H9 (cell line): ENCODE data around the gene NHSL2. TPM values are rescaled to one million over a fixed set of nuclear protein-coding genes. Genes with fewer than 3 reads are reported as not detected.

ENCODE experiments used
- DNase-seq: peaks from one replicate; pipeline ENCODE4 v3.0.0-alpha.2; 2017
- H2AFZ ChIP-seq: one replicate; pipeline ENCODE4 v1.6.1; 2013; ENCODE audit warnings: mild to moderate bottlenecking, low read length, control low read depth, moderate library complexity
- H2AK5ac ChIP-seq: 2 replicates; pipeline ENCODE4 v1.6.1; 2013; ENCODE audit warnings: low read length, control low read depth, mixed read lengths; ENCODE audit not compliant: insufficient read length
- H2BK120ac ChIP-seq: one replicate; pipeline ENCODE4 v1.6.1; 2013; ENCODE audit warnings: low read depth, mild to moderate bottlenecking, low read length, control low read depth, inconsistent platforms; ENCODE audit not compliant: poor library complexity, severe bottlenecking
- H2BK12ac ChIP-seq: 2 replicates; pipeline ENCODE4 v1.6.1; 2013; ENCODE audit warnings: low read length, control low read depth, mixed read lengths, low read depth; ENCODE audit not compliant: insufficient read length
- H2BK15ac ChIP-seq: 2 replicates; pipeline ENCODE4 v1.6.1; 2013; ENCODE audit warnings: low read depth, low read length, control low read depth
- H2BK20ac ChIP-seq: one replicate; pipeline ENCODE4 v1.6.1; 2013; ENCODE audit warnings: low read depth, mild to moderate bottlenecking, low read length, control low read depth, inconsistent platforms; ENCODE audit not compliant: poor library complexity, severe bottlenecking
- H2BK5ac ChIP-seq: 2 replicates; pipeline ENCODE4 v1.6.1; 2013; ENCODE audit warnings: low read length, control low read depth, mixed read lengths; ENCODE audit not compliant: insufficient read length
- H3K14ac ChIP-seq: 2 replicates; pipeline ENCODE4 v1.6.1; 2013; ENCODE audit warnings: low read length, control low read depth; ENCODE audit not compliant: insufficient read depth
- H3K18ac ChIP-seq: 2 replicates; pipeline ENCODE4 v1.6.1; 2013; ENCODE audit warnings: low read depth, mild to moderate bottlenecking, mixed read lengths, low read length, control low read depth; ENCODE audit not compliant: insufficient read length
- H3K23ac ChIP-seq: 2 replicates; pipeline ENCODE4 v1.6.1; 2013; ENCODE audit warnings: low read length, control low read depth, mixed read lengths, low read depth; ENCODE audit not compliant: insufficient read length
- H3K23me2 ChIP-seq: 2 replicates; pipeline ENCODE4 v1.6.1; 2013; ENCODE audit warnings: low read depth, mild to moderate bottlenecking, mixed read lengths, low read length, control low read depth; ENCODE audit not compliant: insufficient read length, poor library complexity, severe bottlenecking
- H3K27ac ChIP-seq: 2 replicates; pipeline ENCODE4 v1.5.1; 2013; ENCODE audit warnings: low read length, control low read depth, mixed read lengths, low read depth; ENCODE audit not compliant: insufficient read length
- H3K27me3 ChIP-seq: 2 replicates; pipeline ENCODE4 v1.6.1; 2013; ENCODE audit warnings: low read length, control low read depth, inconsistent platforms; ENCODE audit not compliant: insufficient read depth
- H3K4ac ChIP-seq: 2 replicates; pipeline ENCODE4 v1.6.1; 2013; ENCODE audit warnings: low read depth, mild to moderate bottlenecking, control low read depth, inconsistent platforms, low read length, moderate library complexity
- H3K4me1 ChIP-seq: 2 replicates; pipeline ENCODE4 v1.6.1; 2013; ENCODE audit warnings: low read length, control low read depth, inconsistent platforms; ENCODE audit not compliant: insufficient read depth
- H3K4me2 ChIP-seq: 2 replicates; pipeline ENCODE4 v1.6.1; 2013; ENCODE audit warnings: low read length, control low read depth, mixed read lengths; ENCODE audit not compliant: insufficient read length, insufficient read depth
- H3K56ac ChIP-seq: 2 replicates; pipeline ENCODE4 v1.6.1; 2013; ENCODE audit warnings: low read depth, mild to moderate bottlenecking, mixed read lengths, low read length, control low read depth; ENCODE audit not compliant: insufficient read length
- H3K79me1 ChIP-seq: 2 replicates; pipeline ENCODE4 v1.6.1; 2013; ENCODE audit warnings: low read depth, mild to moderate bottlenecking, moderate library complexity, low read length, control low read depth, inconsistent platforms; ENCODE audit not compliant: insufficient read depth, poor library complexity, severe bottlenecking
- H3K79me2 ChIP-seq: 2 replicates; pipeline ENCODE4 v1.6.1; 2013; ENCODE audit warnings: low read length, control low read depth, inconsistent platforms; ENCODE audit not compliant: insufficient read depth
- H3K9ac ChIP-seq: 2 replicates; pipeline ENCODE4 v1.6.1; 2013; ENCODE audit warnings: low read length, control low read depth, mixed read lengths; ENCODE audit not compliant: insufficient read length; ENCODE audit errors: extremely low read depth
- H3K9me3 ChIP-seq: one replicate; pipeline ENCODE4 v1.6.1; 2013; ENCODE audit warnings: low read depth, low read length, inconsistent platforms; ENCODE audit not compliant: control insufficient read depth
- H3T11ph ChIP-seq: one replicate; pipeline ENCODE4 v1.6.1; 2013; ENCODE audit warnings: mild to moderate bottlenecking, low read length, control low read depth, inconsistent platforms
- H4K20me1 ChIP-seq: one replicate; pipeline ENCODE4 v1.6.1; 2013; ENCODE audit not compliant: control insufficient read depth, insufficient read length, insufficient read depth
- H4K5ac ChIP-seq: 2 replicates; pipeline ENCODE4 v1.6.1; 2013; ENCODE audit warnings: low read depth, mild to moderate bottlenecking, mixed read lengths, low read length, control low read depth; ENCODE audit not compliant: insufficient read length
- H4K8ac ChIP-seq: replicated peaks from 2 replicates; pipeline ENCODE4 v1.6.1; 2013; ENCODE audit warnings: low read length, control low read depth, mixed read lengths, low read depth; ENCODE audit not compliant: insufficient read length
- H4K91ac ChIP-seq: 2 replicates; pipeline ENCODE4 v1.6.1; 2013; ENCODE audit warnings: low read depth, mild to moderate bottlenecking, moderate library complexity, mixed read lengths, low read length, control low read depth; ENCODE audit not compliant: insufficient read length
- H3K27ac Mint-ChIP-seq, 3 experiments: 2 replicates in 2 of 3; 3 replicates in 1 of 3; pipeline ENCODE4 v1.8.0; 2020 to 2021; ENCODE audit warnings: mixed read lengths in 3 of 3, mild to moderate bottlenecking in 1 of 3, moderate library complexity in 1 of 3
- H3K27me3 Mint-ChIP-seq: 2 replicates; pipeline ENCODE4 v1.8.0; 2021; ENCODE audit warnings: low read depth, mild to moderate bottlenecking, moderate library complexity, mixed read lengths
- H3K36me3 Mint-ChIP-seq, 3 experiments: 2 replicates in 2 of 3; 3 replicates in 1 of 3; pipeline ENCODE4 v1.8.0; 2020 to 2021; ENCODE audit warnings: low read depth in 3 of 3, mixed read lengths in 3 of 3; ENCODE audit not compliant: insufficient read depth in 1 of 3
- H3K4me1 Mint-ChIP-seq, 2 experiments: 2 replicates each; pipeline ENCODE4 v1.8.0; 2020; ENCODE audit warnings: mixed read lengths in 2 of 2
- H3K4me3 Mint-ChIP-seq, 2 experiments: 2 replicates in 1 of 2; 3 replicates in 1 of 2; pipeline ENCODE4 v1.8.0; 2020 to 2021; ENCODE audit warnings: mild to moderate bottlenecking in 2 of 2, mixed read lengths in 2 of 2, moderate library complexity in 1 of 2
- H3K9me3 Mint-ChIP-seq, 2 experiments: 2 replicates in 1 of 2; 3 replicates in 1 of 2; pipeline ENCODE4 v1.8.0; 2020; ENCODE audit warnings: mild to moderate bottlenecking in 2 of 2, mixed read lengths in 2 of 2, moderate library complexity in 1 of 2
- CTCF ChIP-seq: fragments of 200-600 bp; sonication (generic); conservative IDR thresholded peaks from 3 replicates; pipeline ENCODE4 v1.8.0; 2021; ENCODE audit warnings: antibody characterized with exemption, mild to moderate bottlenecking
- WGBS: extraction: QIAGEN DNeasy Blood & Tissue Kit; methylation state at CpG from one replicate; pipeline ENCODE4 v1.1.7; 2013; ENCODE audit warnings: missing lambda C conversion rate, low lambda C conversion rate, mixed read lengths; ENCODE audit not compliant: insufficient read length; ENCODE audit errors: extremely low coverage; 5-methylcytosine and 5-hydroxymethylcytosine counted together
- total RNA-seq: library from RNA; stranded (reverse); gene quantifications from 2 replicates; pipeline ENCODE4 v1.2.1, GENCODE V29; 2021

Gene NHSL2
- total RNA-seq, 1 experiment from 2014 or later, result 6.4 TPM

- H3K9me3 ChIP-seq, result peaks cover 48% of the 10 kb centered on the region
- no peak overlapping the region for H3K14ac ChIP-seq
- no peak overlapping the region for H2BK5ac ChIP-seq
- H3K23ac ChIP-seq, result no peak overlapping the region
- no peak overlapping the region for H3K27ac Mint-ChIP-seq
- H2BK120ac ChIP-seq, result no peak overlapping the region
- no peaks in the 10 kb centered on the region for H4K20me1 ChIP-seq
- H2BK20ac ChIP-seq, result no peak overlapping the region
- no peak overlapping the region for H3K4me2 ChIP-seq
- no peak overlapping the region for H3K9ac ChIP-seq
- no CpG with 5 or more reads among the region's 2 CpGs for WGBS
- H4K91ac ChIP-seq, result no peak overlapping the region
- H3K4ac ChIP-seq, result no peak overlapping the region
- TF ChIP-seq CTCF, result no peak
- H3K27me3 ChIP-seq, result no peaks in the 10 kb centered on the region
- no peaks in the 10 kb centered on the region for H3K23me2 ChIP-seq
- H2AK5ac ChIP-seq, result no peak overlapping the region
- no peak overlapping the region for H3K27ac ChIP-seq
- H3T11ph ChIP-seq, result no peak overlapping the region
- no peaks in the 10 kb centered on the region; the same call in 1 of the 2 replicates for H3K27me3 Mint-ChIP-seq
- peaks cover 52 to 58% of the 10 kb centered on the region in 2 experiments for H3K9me3 Mint-ChIP-seq
- H4K5ac ChIP-seq, result no peak overlapping the region
- peaks cover 24% of the 10 kb centered on the region in 2 experiments for H3K4me1 Mint-ChIP-seq
- no peak overlapping the region for H2AFZ ChIP-seq
- no peak overlapping the region for H3K56ac ChIP-seq
- peaks cover 2% of the 10 kb centered on the region; the same call in 1 of the 2 replicates for H3K4me1 ChIP-seq
- H3K36me3 Mint-ChIP-seq, result peaks cover 2 to 12% (median 10%) of the 10 kb centered on the region in 3 experiments; a peak in 6 of 7 replicates
- no peak overlapping the region for H2BK12ac ChIP-seq
- no peak overlapping the region for H3K4me3 Mint-ChIP-seq
- H3K79me2 ChIP-seq, result peaks cover 2% of the 10 kb centered on the region; the same call in 1 of the 2 replicates
- H2BK15ac ChIP-seq, result no peak overlapping the region
- DNase-seq, result no peak
- no peak overlapping the region for H4K8ac ChIP-seq
- H3K79me1 ChIP-seq, result no peaks in the 10 kb centered on the region
- H3K18ac ChIP-seq, result no peak overlapping the region
Measured at GRCh38 chrX:71944369-71944768, 33.7 kb downstream of the NHSL2 start.
